ENCODE results near the gene KRT76. TPM values are rescaled to one million over a fixed set of nuclear protein-coding genes. Genes with fewer than 3 reads are reported as not detected.
"Not testable (repeated sequence)": the region's sequence is repeated elsewhere in the genome, so short reads cannot be mapped to it uniquely, and the experiment has no call there.

The KRT76 gene
- total and polyA plus RNA-seq, 7 experiments from 2014 or later = not detected

GRCh38 chr12:52763036-52763659 lies 14.0 kb downstream of the KRT76 start:
- H3K27me3 Mint-ChIP-seq = peaks cover 0 to 7% (median 0%) of the 10 kb centered on the region in 5 donors
- no peaks in the 10 kb centered on the region for H3K4me1 ChIP-seq (ENCODE audit: control insufficient read depth in 2 of 2, insufficient read depth in 2 of 2, low read length in 2 of 2)
- no peak overlapping the region for H3K4me3 Mint-ChIP-seq
- H3K27ac Mint-ChIP-seq = no peak overlapping the region
- DNase-seq (no peak), ATAC-seq (no peak)
- ChIA-PET CTCF (interaction anchor here (1.5 kb wide), 1 partner anchor 177 kb away, joined by 3 read pairs; no protein-coding TSS in a partner anchor), POLR2A (no interaction called here)
- H3K4me1 Mint-ChIP-seq = no peaks in the 10 kb centered on the region
- H3K36me3 Mint-ChIP-seq = peaks cover 0 to 6% (median 4%) of the 10 kb centered on the region in 5 donors
- no peaks in the 10 kb centered on the region for H3K36me3 ChIP-seq (ENCODE audit: control insufficient read depth in 2 of 3, insufficient read depth in 3 of 3, low read length in 3 of 3)
- intact Hi-C loops (cut with micrococcal nuclease) = no loop called here
- H3K9me3 ChIP-seq (ENCODE audit: control insufficient read depth in 2 of 3, low read length in 3 of 3) = peaks cover 0 to 18% (median 0%) of the 10 kb centered on the region in 3 experiments
- H3K27ac ChIP-seq (ENCODE audit: low read depth, low read length) = no peak overlapping the region
- no peaks in the 10 kb centered on the region for H3K27me3 ChIP-seq (ENCODE audit: control insufficient read depth in 2 of 2, insufficient read depth in 2 of 2, low read length in 2 of 2)
- peaks cover 0 to 45% (median 14%) of the 10 kb centered on the region in 11 donors for H3K9me3 Mint-ChIP-seq
- H3K4me3 ChIP-seq (ENCODE audit: low read length) = no peak overlapping the region

- H3K9me3 Mint-ChIP-seq = peaks cover 0 to 45% (median 14%) of the 10 kb centered on the region in 11 donors
- CTCF ChIA-PET = no interaction called here
- no peaks in the 10 kb centered on the region for H3K4me1 Mint-ChIP-seq
- H3K4me3 Mint-ChIP-seq = no peak overlapping the region
- no peaks in the 10 kb centered on the region for H3K4me1 ChIP-seq (ENCODE audit: control insufficient read depth in 2 of 2, insufficient read depth in 2 of 2, low read length in 2 of 2)
- no peak overlapping the region for H3K27ac Mint-ChIP-seq
- ATAC-seq (no peak), DNase-seq (no peak)
- H3K27me3 ChIP-seq (ENCODE audit: control insufficient read depth in 2 of 2, insufficient read depth in 2 of 2, low read length in 2 of 2) = no peaks in the 10 kb centered on the region
- intact Hi-C loops (cut with micrococcal nuclease) = no loop called here
- peaks cover 0 to 4% (median 0%) of the 10 kb centered on the region in 5 donors for H3K27me3 Mint-ChIP-seq
- H3K36me3 ChIP-seq (ENCODE audit: control insufficient read depth in 2 of 3, insufficient read depth in 3 of 3, low read length in 3 of 3) = no peaks in the 10 kb centered on the region
- POLR2A ChIA-PET = no interaction called here
- H3K4me3 ChIP-seq (ENCODE audit: low read length) = no peak overlapping the region
- H3K27ac ChIP-seq (ENCODE audit: low read depth, low read length) = no peak overlapping the region
- H3K36me3 Mint-ChIP-seq = peaks cover 0 to 6% (median 4%) of the 10 kb centered on the region in 5 donors
- H3K9me3 ChIP-seq (ENCODE audit: control insufficient read depth in 2 of 3, low read length in 3 of 3) = peaks cover 0 to 18% (median 0%) of the 10 kb centered on the region in 3 experiments
Measured at GRCh38 chr12:52761802-52762201, 15.3 kb downstream of the KRT76 start.

- DNase-seq; H3K27me3 Mint-ChIP-seq; intact Hi-C loops (cut with micrococcal nuclease); H3K4me1 ChIP-seq (ENCODE audit: control insufficient read depth in 2 of 2, insufficient read depth in 2 of 2, low read length in 2 of 2); H3K27me3 ChIP-seq (ENCODE audit: control insufficient read depth in 2 of 2, insufficient read depth in 2 of 2, low read length in 2 of 2); H3K4me3 ChIP-seq (ENCODE audit: low read length); H3K4me3 Mint-ChIP-seq; H3K4me1 Mint-ChIP-seq; ATAC-seq; H3K36me3 Mint-ChIP-seq; CTCF ChIA-PET; H3K27ac Mint-ChIP-seq; H3K27ac ChIP-seq (ENCODE audit: low read depth, low read length); H3K36me3 ChIP-seq (ENCODE audit: control insufficient read depth in 2 of 3, insufficient read depth in 3 of 3, low read length in 3 of 3): not testable (repeated sequence)
- H3K9me3 ChIP-seq (ENCODE audit: control insufficient read depth in 2 of 3, low read length in 3 of 3) = peaks cover 0 to 18% (median 0%) of the 10 kb centered on the region in 3 experiments
- POLR2A ChIA-PET = interaction anchor here (1.8 kb wide), 1 partner anchor 175 kb away, joined by 7 read pairs; no protein-coding TSS in a partner anchor
- peaks cover 0 to 45% (median 14%) of the 10 kb centered on the region in 11 donors for H3K9me3 Mint-ChIP-seq
Measured at GRCh38 chr12:52761218-52761617, 15.9 kb downstream of the KRT76 start.

- no peak for DNase-seq
- H3K4me3 ChIP-seq (ENCODE audit: low read length) = no peak overlapping the region
- CTCF ChIA-PET = interaction anchor here (2.0 kb wide), 1 partner anchor 175 kb away, joined by 7 read pairs; no protein-coding TSS in a partner anchor
- H3K9me3 ChIP-seq (ENCODE audit: control insufficient read depth in 2 of 3, low read length in 3 of 3) = peaks cover 0 to 18% (median 0%) of the 10 kb centered on the region in 3 experiments
- no peaks in the 10 kb centered on the region for H3K27me3 ChIP-seq (ENCODE audit: control insufficient read depth in 2 of 2, insufficient read depth in 2 of 2, low read length in 2 of 2)
- H3K27me3 Mint-ChIP-seq = peaks cover 0 to 4% (median 0%) of the 10 kb centered on the region in 5 donors
- H3K36me3 ChIP-seq (ENCODE audit: control insufficient read depth in 2 of 3, insufficient read depth in 3 of 3, low read length in 3 of 3) = no peaks in the 10 kb centered on the region
- POLR2A ChIA-PET = interaction anchor here (1.8 kb wide), 1 partner anchor 175 kb away, joined by 7 read pairs; no protein-coding TSS in a partner anchor
- H3K4me1 ChIP-seq (ENCODE audit: control insufficient read depth in 2 of 2, insufficient read depth in 2 of 2, low read length in 2 of 2) = no peaks in the 10 kb centered on the region
- no peak overlapping the region for H3K27ac Mint-ChIP-seq
- H3K36me3 Mint-ChIP-seq = peaks cover 0 to 6% (median 4%) of the 10 kb centered on the region in 5 donors
- no peak for ATAC-seq
- H3K4me1 Mint-ChIP-seq = no peaks in the 10 kb centered on the region
- H3K27ac ChIP-seq (ENCODE audit: low read depth, low read length) = no peak overlapping the region
- no peak overlapping the region for H3K4me3 Mint-ChIP-seq
- H3K9me3 Mint-ChIP-seq = peaks cover 0 to 45% (median 14%) of the 10 kb centered on the region in 11 donors
- intact Hi-C loops (cut with micrococcal nuclease) = no loop called here
Measured at GRCh38 chr12:52760623-52761022, 16.5 kb downstream of the KRT76 start.

- peaks cover 0 to 18% (median 0%) of the 10 kb centered on the region in 3 experiments for H3K9me3 ChIP-seq (ENCODE audit: control insufficient read depth in 2 of 3, low read length in 3 of 3)
- H3K4me1 ChIP-seq (ENCODE audit: control insufficient read depth in 2 of 2, insufficient read depth in 2 of 2, low read length in 2 of 2) = no peaks in the 10 kb centered on the region
- no peak for ATAC-seq
- ChIA-PET POLR2A (interaction anchor here (1.8 kb wide), 1 partner anchor 174 kb away, joined by 7 read pairs; no protein-coding TSS in a partner anchor), CTCF (interaction anchor here (0.5 to 2.0 kb wide), 5 partner anchors 43 to 488 kb away, joined by 3 to 7 read pairs (median 3); no protein-coding TSS in a partner anchor)
- DNase-seq = no peak
- H3K36me3 ChIP-seq (ENCODE audit: control insufficient read depth in 2 of 3, insufficient read depth in 3 of 3, low read length in 3 of 3) = no peaks in the 10 kb centered on the region
- H3K4me3 Mint-ChIP-seq = no peak overlapping the region
- H3K27ac Mint-ChIP-seq = no peak overlapping the region
- H3K4me1 Mint-ChIP-seq = no peaks in the 10 kb centered on the region
- no peaks in the 10 kb centered on the region for H3K27me3 Mint-ChIP-seq
- peaks cover 0 to 6% (median 4%) of the 10 kb centered on the region in 5 donors for H3K36me3 Mint-ChIP-seq
- H3K27ac ChIP-seq (ENCODE audit: low read depth, low read length) = no peak overlapping the region
- H3K4me3 ChIP-seq (ENCODE audit: low read length) = no peak overlapping the region
- intact Hi-C loops (cut with micrococcal nuclease) = loop anchor here in 1 of 2 donors (1.0 kb wide), 1 partner anchor 176 kb away; no protein-coding TSS in a partner anchor
- peaks cover 0 to 45% (median 14%) of the 10 kb centered on the region in 11 donors for H3K9me3 Mint-ChIP-seq
- no peaks in the 10 kb centered on the region for H3K27me3 ChIP-seq (ENCODE audit: control insufficient read depth in 2 of 2, insufficient read depth in 2 of 2, low read length in 2 of 2)
Measured at GRCh38 chr12:52759695-52760094, 17.4 kb downstream of the KRT76 start.

DNA sequence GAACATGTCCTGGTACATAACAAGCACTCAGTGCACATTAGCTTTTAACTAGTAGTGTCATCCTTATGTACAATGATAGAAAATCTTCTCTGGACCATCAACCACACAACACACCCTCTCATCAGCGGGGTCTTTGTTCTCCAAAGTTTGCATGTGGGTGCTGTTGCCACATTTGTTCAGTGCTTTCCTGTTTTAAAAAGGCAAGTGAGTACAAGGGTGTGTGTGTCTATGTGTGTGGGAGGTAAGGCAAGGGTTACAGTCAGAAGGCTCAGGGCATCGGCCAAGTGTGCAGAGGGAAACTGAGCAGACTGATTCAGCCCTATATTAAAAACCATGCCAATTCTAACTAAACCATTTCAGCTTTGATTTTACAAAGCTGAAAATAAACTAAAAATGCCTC lies 17.9 kb downstream of the KRT76 start:
- Mint-ChIP-seq H3K4me1 (no peaks in the 10 kb centered on the region), H3K9me3 (peaks cover 0 to 45% (median 14%) of the 10 kb centered on the region in 11 donors), H3K36me3 (peaks cover 0 to 6% (median 4%) of the 10 kb centered on the region in 5 donors), H3K4me3 (no peak overlapping the region), H3K27ac (no peak overlapping the region), H3K27me3 (no peaks in the 10 kb centered on the region)
- DNase-seq (no peak), ATAC-seq (no peak)
- ChIA-PET POLR2A (interaction anchor here (1.8 kb wide), 1 partner anchor 173 kb away, joined by 7 read pairs; no protein-coding TSS in a partner anchor), CTCF (interaction anchor here (0.5 to 2.0 kb wide), 4 partner anchors 44 to 173 kb away, joined by 3 to 7 read pairs (median 3); no protein-coding TSS in a partner anchor)
- Histone ChIP-seq H3K36me3 (ENCODE audit: control insufficient read depth in 2 of 3, insufficient read depth in 3 of 3, low read length in 3 of 3) (no peaks in the 10 kb centered on the region), H3K27ac (ENCODE audit: low read depth, low read length) (no peak overlapping the region), H3K27me3 (ENCODE audit: control insufficient read depth in 2 of 2, insufficient read depth in 2 of 2, low read length in 2 of 2) (no peaks in the 10 kb centered on the region), H3K9me3 (ENCODE audit: control insufficient read depth in 2 of 3, low read length in 3 of 3) (peaks cover 0 to 18% (median 0%) of the 10 kb centered on the region in 3 experiments), H3K4me1 (ENCODE audit: control insufficient read depth in 2 of 2, insufficient read depth in 2 of 2, low read length in 2 of 2) (no peaks in the 10 kb centered on the region), H3K4me3 (ENCODE audit: low read length) (no peak overlapping the region)
- intact Hi-C loops (cut with micrococcal nuclease) = loop anchor here in 1 of 2 donors (1.0 kb wide), 1 partner anchor 176 kb away; no protein-coding TSS in a partner anchor

All from naive thymus-derived CD4-positive, alpha-beta T cell (primary cell).